Activated CD8-positive, alpha-beta memory T cell treated with anti-CD3 and anti-CD28 coated beads, Interleukin-2, amount 10 ng/mL, durations not matched to agents 7 days and 5 days (primary cell): Measurements from ENCODE around the gene S100A3. TPM values are rescaled to one million over a fixed set of nuclear protein-coding genes. Genes with fewer than 3 reads are reported as not detected.
A peak's percentile ranks its signal among the peaks of the same experiment; 100 is the strongest.
"Not testable (repeated sequence)": the region's sequence is repeated elsewhere in the genome, so short reads cannot be mapped to it uniquely, and the experiment has no call there.

Source experiments
- ATAC-seq: fragments of 150-1000 bp; cut with Tn5 transposase; one replicate; pipeline ENCODE4 v1.10.0; 2021; ENCODE audit warnings: moderate library complexity
- CTCF ChIA-PET: fragments of 350-600 bp; sonication (Branson Sonifier 250); formaldehyde crosslinking; loops from one replicate; lab custom pipeline; 2021; ENCODE audit warnings: antibody characterized with exemption; lab: Charles Lee
- DNase-seq: peaks from one replicate; pipeline ENCODE4 v3.0.0-alpha.2; 2020
- H3K27ac Mint-ChIP-seq: one replicate; pipeline ENCODE4 v1.8.0; 2021; ENCODE audit warnings: mild to moderate bottlenecking, mixed read lengths
- H3K27me3 Mint-ChIP-seq: one replicate; pipeline ENCODE4 v1.8.0; 2021; ENCODE audit warnings: mixed read lengths
- H3K36me3 Mint-ChIP-seq: one replicate; pipeline ENCODE4 v1.8.0; 2021; ENCODE audit warnings: mild to moderate bottlenecking, mixed read lengths
- H3K4me1 Mint-ChIP-seq: one replicate; pipeline ENCODE4 v1.8.0; 2021; ENCODE audit warnings: mixed read lengths
- H3K4me3 Mint-ChIP-seq: one replicate; pipeline ENCODE4 v1.8.0; 2021; ENCODE audit warnings: mild to moderate bottlenecking, moderate library complexity, mixed read lengths
- H3K9me3 Mint-ChIP-seq: one replicate; pipeline ENCODE4 v1.8.0; 2022; ENCODE audit warnings: low read depth, mixed read lengths
- total RNA-seq, 2 experiments: library from RNA; stranded (reverse); gene quantifications; one replicate each; pipeline ENCODE4 v1.2.3, GENCODE V29; 2021

S100A3 gene
- total RNA-seq, 2 experiments from 2014 or later, result not detected

GRCh38 chr1:153578490-153578889, 29.4 kb upstream of the S100A3 start:
- Mint-ChIP-seq H3K9me3 (no peaks in the 10 kb centered on the region), H3K27ac (no peak overlapping the region), H3K4me3 (no peak overlapping the region), H3K4me1 (no peaks in the 10 kb centered on the region), H3K36me3 (no peaks in the 10 kb centered on the region), H3K27me3 (peaks cover 33% of the 10 kb centered on the region)
- CTCF ChIA-PET, result interaction anchor here (1.3 to 2.9 kb wide), 2 partner anchors 46 to 67 kb away, joined by 4 to 17 read pairs; no protein-coding TSS in a partner anchor
- no peak for ATAC-seq
- DNase-seq, result no peak

GRCh38 chr1:153577624-153578051, 28.6 kb upstream of the S100A3 start:
- no peaks in the 10 kb centered on the region for H3K9me3 Mint-ChIP-seq
- no peak for ATAC-seq
- peaks cover 8% of the 10 kb centered on the region for H3K4me1 Mint-ChIP-seq
- H3K36me3 Mint-ChIP-seq, result no peaks in the 10 kb centered on the region
- CTCF ChIA-PET, result interaction anchor here (0.8 to 2.9 kb wide), 4 partner anchors 17 to 67 kb away, joined by 3 to 17 read pairs (median 4); partner anchors contain the start of gene S100A13
- no peak overlapping the region for H3K4me3 Mint-ChIP-seq
- peaks cover 33% of the 10 kb centered on the region for H3K27me3 Mint-ChIP-seq
- DNase-seq, result no peak
- H3K27ac Mint-ChIP-seq, result no peak overlapping the region

GRCh38 chr1:153577138-153577537, 28.1 kb upstream of the S100A3 start:
- H3K27ac Mint-ChIP-seq, result no peak overlapping the region
- no peak overlapping the region for H3K4me3 Mint-ChIP-seq
- peaks cover 33% of the 10 kb centered on the region for H3K27me3 Mint-ChIP-seq
- DNase-seq (no peak), ATAC-seq (no peak)
- H3K9me3 Mint-ChIP-seq, result no peaks in the 10 kb centered on the region
- peaks cover 10% of the 10 kb centered on the region for H3K4me1 Mint-ChIP-seq
- CTCF ChIA-PET, result interaction anchor here (1.0 to 2.9 kb wide), 3 partner anchors 17 to 66 kb away, joined by 3 to 17 read pairs (median 5); no protein-coding TSS in a partner anchor
- no peaks in the 10 kb centered on the region for H3K36me3 Mint-ChIP-seq

DNA sequence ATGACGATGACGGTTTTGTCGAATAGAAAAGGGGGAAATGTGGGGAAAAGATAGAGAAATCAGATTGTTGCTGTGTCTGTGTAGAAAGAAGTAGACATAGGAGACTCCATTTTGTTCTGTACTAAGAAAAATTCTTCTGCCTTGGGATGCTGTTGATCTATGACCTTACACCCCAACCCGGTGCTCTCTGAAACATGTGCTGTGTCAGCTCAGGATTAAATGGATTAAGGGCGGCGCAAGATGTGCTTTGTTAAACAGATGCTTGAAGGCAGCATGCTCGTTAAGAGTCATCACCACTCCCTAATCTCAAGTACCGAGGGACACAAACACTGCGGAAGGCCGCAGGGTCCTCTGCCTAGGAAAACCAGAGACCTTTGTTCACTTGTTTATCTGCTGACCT, 26.4 kb upstream of the S100A3 start:
- not testable (repeated sequence) for H3K9me3 Mint-ChIP-seq, H3K36me3 Mint-ChIP-seq, H3K27ac Mint-ChIP-seq, DNase-seq, H3K4me3 Mint-ChIP-seq, ATAC-seq
- CTCF ChIA-PET, result interaction anchor here (0.6 to 2.9 kb wide), 2 partner anchors 64 to 85 kb away, joined by 3 to 17 read pairs; no protein-coding TSS in a partner anchor
- Mint-ChIP-seq H3K4me1 (peaks cover 16% of the 10 kb centered on the region), H3K27me3 (peaks cover 33% of the 10 kb centered on the region)

GRCh38 chr1:153575081-153575491, 26.0 kb upstream of the S100A3 start:
- H3K27ac Mint-ChIP-seq, DNase-seq, CTCF ChIA-PET, H3K36me3 Mint-ChIP-seq, ATAC-seq, H3K9me3 Mint-ChIP-seq, H3K4me3 Mint-ChIP-seq: not testable (repeated sequence)
- Mint-ChIP-seq H3K27me3 (peaks cover 33% of the 10 kb centered on the region), H3K4me1 (peaks cover 16% of the 10 kb centered on the region)

DNA sequence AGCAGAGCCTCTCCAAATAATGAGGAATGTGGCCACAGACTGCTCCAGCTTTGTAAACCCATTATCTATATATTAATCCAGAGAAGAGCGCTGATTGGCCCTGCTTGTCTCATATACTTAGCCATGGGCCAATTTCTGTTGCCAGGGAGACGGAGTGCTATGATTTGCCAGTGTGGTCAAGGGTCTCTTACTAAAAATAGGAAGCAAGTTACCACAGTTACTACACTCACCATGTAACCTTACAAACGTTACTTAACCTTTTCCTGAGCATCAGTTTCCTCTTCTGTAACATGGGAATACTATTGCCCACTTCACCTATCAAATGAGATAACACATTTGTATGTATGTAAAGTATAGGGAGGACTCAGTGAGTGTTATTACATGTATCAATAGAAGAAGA, 24.3 kb upstream of the S100A3 start:
- no peaks in the 10 kb centered on the region for H3K9me3 Mint-ChIP-seq
- H3K36me3 Mint-ChIP-seq, result no peaks in the 10 kb centered on the region
- H3K27ac Mint-ChIP-seq, result peak overlapping the region; percentile 42
- peaks cover 24% of the 10 kb centered on the region for H3K4me1 Mint-ChIP-seq
- H3K4me3 Mint-ChIP-seq, result no peak overlapping the region
- ATAC-seq, result no peak
- CTCF ChIA-PET, result interaction anchor here (1.0 to 7.3 kb wide), 9 partner anchors 13 to 194 kb away, joined by 3 to 214 read pairs (median 5); partner anchors contain the start of genes CHTOP, ILF2, S100A13 and S100A6
- no peak for DNase-seq
- peaks cover 27% of the 10 kb centered on the region for H3K27me3 Mint-ChIP-seq

DNA sequence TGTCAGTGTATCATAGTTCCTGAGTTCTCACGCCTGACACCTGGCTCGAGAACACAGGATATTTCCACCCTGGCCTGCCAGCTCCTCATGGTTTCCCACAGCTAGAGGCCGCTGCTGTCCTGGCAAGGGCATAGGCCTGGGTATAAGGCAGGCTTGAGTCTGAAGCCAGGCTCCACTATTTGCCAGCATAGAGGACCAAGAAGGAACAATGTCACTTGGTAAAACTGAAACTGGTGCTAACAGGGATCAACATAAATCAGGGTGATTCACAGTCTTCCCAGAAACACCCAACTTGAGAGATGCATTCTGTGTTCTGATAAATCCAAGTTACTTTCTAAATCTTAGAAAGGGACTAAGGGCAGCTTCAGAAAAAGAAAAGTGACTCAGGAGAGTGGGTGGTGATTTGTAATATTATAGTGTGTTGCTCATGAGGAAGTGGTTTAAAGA, 23.5 kb upstream of the S100A3 start:
- ATAC-seq (peak; percentile 79), DNase-seq (peak; percentile 73)
- H3K27ac Mint-ChIP-seq, result peak overlapping the region; percentile 42
- no peaks in the 10 kb centered on the region for H3K36me3 Mint-ChIP-seq
- peaks cover 32% of the 10 kb centered on the region for H3K4me1 Mint-ChIP-seq
- H3K4me3 Mint-ChIP-seq, result no peak overlapping the region
- CTCF ChIA-PET, result interaction anchor here (0.6 to 7.3 kb wide), 19 partner anchors 9 to 414 kb away, joined by 3 to 214 read pairs (median 4); partner anchors contain the start of genes CHTOP, ILF2, RAB13 and S100A13
- H3K9me3 Mint-ChIP-seq, result no peaks in the 10 kb centered on the region
- peaks cover 19% of the 10 kb centered on the region for H3K27me3 Mint-ChIP-seq

DNA sequence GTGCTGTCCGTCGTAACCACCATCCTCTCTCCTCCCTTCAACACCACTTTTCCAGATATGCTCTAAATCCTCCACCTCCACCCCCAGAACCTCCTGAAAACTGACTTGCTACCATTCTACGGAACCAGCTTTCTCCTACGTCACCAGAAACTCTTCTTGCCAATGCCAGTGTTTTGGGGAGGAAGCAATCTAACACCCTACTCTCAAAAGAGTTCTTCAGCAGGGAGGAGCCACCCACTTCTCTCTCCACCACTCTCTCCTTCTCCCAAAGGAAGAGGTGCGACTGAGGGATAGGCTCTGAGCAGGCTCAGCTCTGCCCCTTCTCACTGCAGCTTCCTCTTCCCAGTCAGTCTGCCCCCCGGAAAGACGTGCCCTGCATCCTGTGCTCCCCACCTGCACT, 22.6 kb upstream of the S100A3 start:
- CTCF ChIA-PET, result interaction anchor here (0.6 to 7.3 kb wide), 17 partner anchors 8 to 415 kb away, joined by 3 to 214 read pairs (median 5); partner anchors contain the start of genes CHTOP, ILF2, RAB13 and S100A5
- Mint-ChIP-seq H3K9me3 (no peaks in the 10 kb centered on the region), H3K4me1 (peaks cover 40% of the 10 kb centered on the region), H3K36me3 (no peaks in the 10 kb centered on the region), H3K27me3 (peaks cover 11% of the 10 kb centered on the region), H3K27ac (no peak overlapping the region), H3K4me3 (no peak overlapping the region)
- ATAC-seq (no peak), DNase-seq (no peak)

GRCh38 chr1:153570874-153571273, 21.8 kb upstream of the S100A3 start:
- Mint-ChIP-seq H3K4me3 (no peak overlapping the region), H3K9me3 (no peaks in the 10 kb centered on the region), H3K4me1 (peaks cover 47% of the 10 kb centered on the region), H3K27ac (no peak overlapping the region), H3K27me3 (peaks cover 5% of the 10 kb centered on the region), H3K36me3 (no peaks in the 10 kb centered on the region)
- DNase-seq (no peak), ATAC-seq (no peak)
- CTCF ChIA-PET, result interaction anchor here (1.1 to 7.3 kb wide), 6 partner anchors 36 to 416 kb away, joined by 4 to 214 read pairs (median 14); partner anchors contain the start of genes CHTOP, RAB13 and S100A6

DNA sequence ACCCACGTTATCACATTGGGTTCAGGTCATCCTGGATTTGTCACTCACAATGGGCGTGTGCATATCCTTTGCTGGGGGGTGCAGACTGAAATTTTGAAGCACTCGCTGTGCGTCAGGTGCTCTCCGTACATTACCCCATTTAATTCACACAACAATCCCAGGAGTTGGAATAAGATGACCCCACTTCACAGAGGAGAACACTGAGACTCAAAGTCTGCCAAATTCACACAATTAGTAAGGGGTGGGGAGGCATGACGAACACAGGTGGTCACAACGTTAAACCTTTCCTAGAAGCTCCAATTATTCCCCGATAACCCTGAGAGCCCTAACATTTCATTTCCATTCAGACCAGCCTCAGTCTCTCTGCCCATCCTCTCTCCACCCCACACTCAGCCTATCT, 20.4 kb upstream of the S100A3 start:
- Mint-ChIP-seq H3K4me1 (peaks cover 54% of the 10 kb centered on the region), H3K36me3 (no peaks in the 10 kb centered on the region), H3K9me3 (no peaks in the 10 kb centered on the region), H3K27me3 (peaks cover 5% of the 10 kb centered on the region), H3K27ac (no peak overlapping the region), H3K4me3 (no peak overlapping the region)
- ATAC-seq, result no peak
- CTCF ChIA-PET, result interaction anchor here (1.0 to 7.3 kb wide), 9 partner anchors 9 to 398 kb away, joined by 3 to 214 read pairs (median 15); partner anchors contain the start of genes CHTOP, CREB3L4, S100A5 and S100A6
- DNase-seq, result no peak

DNA sequence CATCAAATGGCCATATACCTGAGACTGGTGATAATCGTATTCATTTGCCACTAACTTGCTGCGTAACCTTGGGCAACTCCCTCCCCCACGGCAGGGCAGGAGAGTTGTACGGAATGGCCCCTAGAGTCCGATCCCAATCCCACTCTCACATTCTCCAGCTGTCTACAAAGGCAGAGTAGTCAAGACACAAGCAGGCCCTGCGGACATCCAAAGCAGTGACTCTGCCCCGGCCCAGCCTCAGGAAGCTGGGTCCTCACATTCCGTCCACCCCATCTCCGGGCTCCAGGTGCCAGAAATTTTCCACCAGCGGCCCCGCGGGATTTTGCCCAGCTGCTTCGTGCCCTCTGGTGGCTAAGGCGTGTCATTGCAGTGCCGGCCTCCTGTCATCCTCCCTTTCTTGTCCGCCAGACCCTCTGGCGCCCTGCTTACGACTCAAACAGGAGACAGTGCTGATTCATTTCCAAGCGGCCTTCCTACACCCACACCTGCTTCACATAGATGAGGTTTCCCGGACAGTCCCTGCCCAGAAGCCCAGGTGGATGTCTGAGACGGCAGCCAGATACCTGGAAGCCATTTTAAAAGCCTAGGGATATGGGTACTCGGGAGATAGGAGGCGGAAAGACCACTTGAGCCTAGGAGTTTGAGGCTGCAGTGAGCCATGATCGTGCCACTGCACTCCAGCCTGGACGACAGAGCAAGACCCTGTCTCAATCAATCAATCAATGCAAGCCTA, 19.5 kb upstream of the S100A3 start:
- Mint-ChIP-seq H3K4me3 (peak overlapping the region; percentile 59), H3K27ac (peak overlapping the region; percentile 76), H3K27me3 (peaks cover 5% of the 10 kb centered on the region), H3K36me3 (no peaks in the 10 kb centered on the region), H3K9me3 (no peaks in the 10 kb centered on the region), H3K4me1 (peaks cover 54% of the 10 kb centered on the region)
- ATAC-seq, result peak; percentile 38
- peak; percentile 88 for DNase-seq
- CTCF ChIA-PET, result interaction anchor here (0.6 to 7.3 kb wide), 16 partner anchors 9 to 418 kb away, joined by 3 to 214 read pairs (median 8); partner anchors contain the start of genes CHTOP, CREB3L4, S100A4 and S100A5

- Mint-ChIP-seq H3K27me3 (peaks cover 5% of the 10 kb centered on the region), H3K9me3 (no peaks in the 10 kb centered on the region), H3K4me3 (no peak overlapping the region), H3K4me1 (peaks cover 48% of the 10 kb centered on the region), H3K27ac (peak overlapping the region; percentile 60), H3K36me3 (no peaks in the 10 kb centered on the region)
- ATAC-seq (no peak), DNase-seq (no peak)
- CTCF ChIA-PET, result interaction anchor here (0.6 to 7.3 kb wide), 15 partner anchors 8 to 419 kb away, joined by 3 to 214 read pairs (median 8); partner anchors contain the start of genes CHTOP, S100A4, S100A5 and S100A6
These were observed 18.7 kb upstream of the S100A3 start for GRCh38 chr1:153567621-153568366.
